GM18873 (cell line): ENCODE data around the gene ELAVL2.

Experiments
- ATAC-seq: cut with Tn5 transposase; IDR thresholded peaks from one replicate; pipeline ENCODE4 v1.9.1; 2021; ENCODE audit warnings: mild to moderate bottlenecking, moderate library complexity, moderate number of reproducible peaks; ENCODE audit not compliant: unreplicated experiment, low FRiP score

Gene ELAVL2

GRCh38 chr9:23774266-23774665 is 51.8 kb downstream of the ELAVL2 start:
- ATAC-seq, result no peak

- no peak for ATAC-seq
Observed at GRCh38 chr9:23772385-23772783, 53.7 kb downstream of the ELAVL2 start.

GRCh38 chr9:23771746-23772384 is 54.2 kb downstream of the ELAVL2 start:
- ATAC-seq, result no peak

GRCh38 chr9:23769307-23769935 is 56.6 kb downstream of the ELAVL2 start:
- ATAC-seq, result no peak

- ATAC-seq, result no peak
Observed at GRCh38 chr9:23768861-23769260, 57.2 kb downstream of the ELAVL2 start.

- no peak for ATAC-seq
Observed at GRCh38 chr9:23766613-23767012, 59.4 kb downstream of the ELAVL2 start.

- no peak for ATAC-seq
Observed at GRCh38 chr9:23765561-23765960, 60.5 kb downstream of the ELAVL2 start.

GRCh38 chr9:23764219-23764618 is 61.8 kb downstream of the ELAVL2 start:
- no peak for ATAC-seq

- no peak for ATAC-seq
Observed at GRCh38 chr9:23754551-23754950, 71.5 kb downstream of the ELAVL2 start.

- ATAC-seq, result no peak
Observed at GRCh38 chr9:23752859-23753258, 73.2 kb downstream of the ELAVL2 start.

GRCh38 chr9:23751633-23752032 is 74.4 kb downstream of the ELAVL2 start:
- no peak for ATAC-seq

GRCh38 chr9:23750808-23751207 is 75.2 kb downstream of the ELAVL2 start:
- ATAC-seq, result no peak

- no peak for ATAC-seq
Observed at GRCh38 chr9:23747088-23748075, 78.7 kb downstream of the ELAVL2 start.

GRCh38 chr9:23746317-23746716 is 79.7 kb downstream of the ELAVL2 start:
- ATAC-seq, result no peak

GRCh38 chr9:23743036-23743435 is 83.0 kb downstream of the ELAVL2 start:
- no peak for ATAC-seq

GRCh38 chr9:23741351-23741750 is 84.7 kb downstream of the ELAVL2 start:
- ATAC-seq, result no peak

GRCh38 chr9:23740531-23740930 is 85.5 kb downstream of the ELAVL2 start:
- ATAC-seq, result no peak

GRCh38 chr9:23739753-23740152 is 86.3 kb downstream of the ELAVL2 start:
- no peak for ATAC-seq

- no peak for ATAC-seq
Observed at GRCh38 chr9:23736293-23736692, 89.7 kb downstream of the ELAVL2 start.

GRCh38 chr9:23733495-23734078 is 92.5 kb downstream of the ELAVL2 start:
- no peak for ATAC-seq

- no peak for ATAC-seq
Observed at GRCh38 chr9:23731353-23731752, 94.7 kb downstream of the ELAVL2 start.
